T-cell (primary cell): ENCODE data around the gene HIBADH. TPM values are rescaled to one million over a fixed set of nuclear protein-coding genes. Genes with fewer than 3 reads are reported as not detected.

Experiments used
- ATAC-seq, 4 experiments: fragments of 200-7000 bp in 3 of 4; fragments of 150-1000 bp in 1 of 4; cut with Tn5 transposase; replicated peaks in 1 of 4; 1 replicate in 3 of 4; 2 replicates in 1 of 4; pipeline ENCODE4 v1.10.0; 2021; ENCODE audit warnings: moderate library complexity in 3 of 4, mild to moderate bottlenecking in 2 of 4, moderate number of reproducible peaks in 1 of 4
- CTCF ChIA-PET, 2 donors: fragments of 300-600 bp; sonication (Branson Sonifier 250); formaldehyde crosslinking; loops; one replicate each; lab custom pipeline; 2022; ENCODE audit warnings: antibody characterized with exemption in 2 of 2; lab: Charles Lee
- POLR2A ChIA-PET, 2 donors: fragments of 300-600 bp; sonication (Branson Sonifier 250); formaldehyde crosslinking; loops; one replicate each; lab custom pipeline; 2022; ENCODE audit warnings: antibody characterized with exemption in 2 of 2; lab: Charles Lee
- DNase-seq, 35 experiments: peaks; one replicate each; pipeline versions ENCODE4 v3.0.0 to v3.0.0-alpha.2; 2013 to 2023
- H3K27ac ChIP-seq: one replicate; pipeline ENCODE4 v1.5.1; 2013; ENCODE audit warnings: low read length
- H3K27me3 ChIP-seq, 2 experiments: replicated peaks in 1 of 2; 1 replicate in 1 of 2; 2 replicates in 1 of 2; pipeline versions ENCODE4 v1.6.1 to v1.7.0; 2013; ENCODE audit warnings: low read length in 1 of 2, mixed read lengths in 1 of 2; ENCODE audit not compliant: control insufficient read depth in 2 of 2, insufficient read depth in 2 of 2; ENCODE audit errors: extremely low read depth in 1 of 2
- H3K36me3 ChIP-seq, 2 donors: 1 replicate in 1 of 2; 2 replicates in 1 of 2; pipeline versions ENCODE4 v1.6.1 to v1.7.0; 2013; ENCODE audit warnings: low read length in 1 of 2; ENCODE audit not compliant: control insufficient read depth in 2 of 2, insufficient read depth in 1 of 2; ENCODE audit errors: extremely low read depth in 1 of 2
- H3K4me1 ChIP-seq, 2 experiments: 1 replicate in 1 of 2; 2 replicates in 1 of 2; pipeline versions ENCODE4 v1.6.1 to v1.7.0; 2013; ENCODE audit warnings: low read length in 2 of 2, mixed read lengths in 1 of 2; ENCODE audit not compliant: insufficient read depth in 2 of 2, control insufficient read depth in 1 of 2; ENCODE audit errors: extremely low read depth in 1 of 2
- H3K4me3 ChIP-seq, 2 donors: 1 replicate in 1 of 2; 2 replicates in 1 of 2; pipeline versions ENCODE4 v1.5.1 to v1.7.0; 2013; ENCODE audit warnings: mild to moderate bottlenecking in 2 of 2, low read length in 1 of 2, moderate library complexity in 1 of 2; ENCODE audit not compliant: control insufficient read depth in 1 of 2; ENCODE audit errors: extremely low read depth in 1 of 2
- H3K9me3 ChIP-seq: 2 replicates; pipeline ENCODE4 v1.7.0; 2013
- H3K27ac Mint-ChIP-seq, 2 donors: one replicate each; pipeline ENCODE4 v1.8.0; 2020 to 2021; ENCODE audit warnings: mild to moderate bottlenecking in 2 of 2, mixed read lengths in 2 of 2
- H3K27me3 Mint-ChIP-seq, 2 donors: one replicate each; pipeline ENCODE4 v1.8.0; 2021 to 2022; ENCODE audit warnings: mixed read lengths in 2 of 2
- H3K36me3 Mint-ChIP-seq: one replicate; pipeline ENCODE4 v1.8.0; 2021; ENCODE audit warnings: mixed read lengths
- H3K4me1 Mint-ChIP-seq, 3 donors: one replicate each; pipeline ENCODE4 v1.8.0; 2020 to 2022; ENCODE audit warnings: mixed read lengths in 3 of 3, mild to moderate bottlenecking in 1 of 3
- H3K4me3 Mint-ChIP-seq, 3 donors: one replicate each; pipeline ENCODE4 v1.8.0; 2020 to 2022; ENCODE audit warnings: mild to moderate bottlenecking in 3 of 3, mixed read lengths in 3 of 3, moderate library complexity in 3 of 3
- H3K9me3 Mint-ChIP-seq, 3 donors: one replicate each; pipeline ENCODE4 v1.8.0; 2020 to 2022; ENCODE audit warnings: mixed read lengths in 3 of 3
- WGBS: methylation state at CpG from one replicate; pipeline ENCODE4 v1.1.5; 2013; ENCODE audit warnings: missing lambda C conversion rate; ENCODE audit not compliant: insufficient coverage; 5-methylcytosine and 5-hydroxymethylcytosine counted together
- total RNA-seq, 35 experiments: library from RNA in 6 of 35; stranded (reverse) in 6 of 35; fragments of 120-200 nt in 1 of 35; gene quantifications; one replicate each; pipeline versions ENCODE4 v1.2.1 to v1.2.4 and lab custom pipeline; 2013 to 2026

Gene HIBADH
- total RNA-seq (10 to 100 TPM in 4 of 5 donors, 1 to 10 TPM in 1; 9.8 to 12.5 (median 12.0) TPM), total RNA-seq (lab: John Stamatoyannopoulos, UW) (8.2 to 25.9 (median 18.7) reads per million in 29 experiments)
- 20.8 TPM for total RNA-seq (2013)

DNA sequence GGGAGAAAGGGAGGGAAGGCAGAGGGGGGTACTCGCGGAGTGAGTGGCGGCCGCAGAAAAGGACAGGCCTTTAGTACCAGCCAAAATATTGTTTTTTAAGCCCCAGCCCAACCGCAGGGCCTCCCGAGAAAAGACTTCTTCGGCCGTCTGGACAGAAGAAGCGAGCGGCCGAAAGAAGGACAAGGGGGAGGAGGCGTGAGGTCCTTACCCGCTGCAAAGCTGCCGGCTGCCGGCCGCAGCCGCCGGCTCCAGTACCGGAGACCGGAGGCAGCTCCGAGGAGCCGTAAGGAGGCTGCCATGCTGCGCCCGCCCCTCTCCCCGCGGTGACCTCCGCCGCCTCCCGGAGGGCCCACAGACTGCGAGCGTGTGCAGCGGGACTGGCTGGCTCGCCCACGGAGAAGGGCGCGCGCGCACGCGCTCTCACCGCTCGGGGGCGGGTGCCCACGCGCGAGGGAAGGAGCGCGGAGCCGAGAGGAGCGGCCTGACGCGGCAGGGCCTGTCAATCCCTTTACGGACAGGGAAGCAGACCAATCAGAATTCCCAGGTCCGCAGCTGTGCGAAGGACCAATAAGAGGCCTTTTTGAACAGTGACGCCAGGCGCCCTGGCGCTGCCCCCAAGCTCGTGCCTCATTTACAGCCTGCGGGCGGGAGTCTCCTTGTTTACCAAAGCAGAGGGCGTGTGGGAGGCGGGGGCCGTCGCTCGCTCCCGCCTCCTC, at the start of gene HIBADH:
Gene HIBADH (minus strand): TSS at position 394 of the 716 bp plus-strand sequence. CDS start 95 bp downstream, at position 299.
- H3K27ac ChIP-seq: peak within 1 kb of the TSS; percentile 79
- Mint-ChIP-seq H3K27ac (peak within 1 kb of the TSS; percentile 84 to 93), H3K4me1 (peaks cover 11 to 26% (median 20%) of the 10 kb centered on the region in 3 donors), H3K4me3 (peak within 1 kb of the TSS; percentile 81 to 85 (median 83)), H3K9me3 (no peaks in the 10 kb centered on the region), H3K36me3 (no peaks in the 10 kb centered on the region), H3K27me3 (no peaks in the 10 kb centered on the region)
- WGBS: under 1% methylated on average over 55 of the region's 67 CpGs
- H3K9me3 ChIP-seq: no peaks in the 10 kb centered on the region
- peak; percentile 96 to 98 (median 96) for ATAC-seq
- H3K36me3 ChIP-seq: no peaks in the 10 kb centered on the region
- peak; percentile 86 to 99 (median 96) for DNase-seq
- peak within 1 kb of the TSS; percentile 89 to 95 for H3K4me3 ChIP-seq
- no peaks in the 10 kb centered on the region for H3K27me3 ChIP-seq
- POLR2A ChIA-PET: interaction anchor here in 1 of 2 donors (0.5 to 1.2 kb wide), 3 partner anchors 8 to 981 kb away, joined by 4 to 11 read pairs (median 5); no protein-coding TSS in a partner anchor
- H3K4me1 ChIP-seq: peaks cover 11 to 16% of the 10 kb centered on the region in 2 experiments
- CTCF ChIA-PET: interaction anchor here in 1 of 2 donors (1.0 to 1.6 kb wide), 4 partner anchors 21 to 82 kb away, joined by 3 to 5 read pairs (median 4); no protein-coding TSS in a partner anchor

DNA sequence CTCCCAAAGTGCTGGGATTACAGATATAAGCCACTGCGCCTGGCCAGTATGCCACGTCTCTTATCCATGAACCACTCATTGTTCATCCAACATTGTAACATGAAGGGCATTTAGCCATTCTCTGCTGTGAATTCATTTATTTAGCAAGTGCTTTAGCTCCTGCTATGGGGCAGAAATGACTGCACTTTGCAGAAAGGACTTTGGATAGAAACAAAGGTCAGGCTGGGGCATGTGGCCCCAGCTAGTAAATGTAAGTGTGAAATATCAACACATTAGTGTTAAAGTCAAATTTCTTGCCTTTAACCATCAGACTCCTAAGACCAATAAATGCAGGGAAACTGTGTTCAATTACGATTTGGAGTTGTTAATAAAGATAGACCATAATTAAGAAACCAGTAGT, 49.5 kb upstream of the HIBADH start:
- H3K36me3 ChIP-seq: no peaks in the 10 kb centered on the region
- no peak for DNase-seq
- WGBS: 93% methylated on average over 2 of the region's 3 CpGs
- POLR2A ChIA-PET: no interaction called here
- CTCF ChIA-PET: interaction anchor here in 1 of 2 donors (0.6 kb wide), 1 partner anchor 51 kb away, joined by 3 read pairs; no protein-coding TSS in a partner anchor
- ATAC-seq: no peak
- Mint-ChIP-seq H3K27me3 (peaks cover 15 to 18% of the 10 kb centered on the region in 2 donors), H3K36me3 (no peaks in the 10 kb centered on the region), H3K4me3 (no peak overlapping the region), H3K9me3 (no peaks in the 10 kb centered on the region), H3K27ac (no peak overlapping the region), H3K4me1 (no peaks in the 10 kb centered on the region)
- H3K4me1 ChIP-seq: no peaks in the 10 kb centered on the region
- H3K9me3 ChIP-seq: no peaks in the 10 kb centered on the region
- H3K4me3 ChIP-seq: no peak overlapping the region
- peaks cover 0 to 4% of the 10 kb centered on the region in 2 experiments for H3K27me3 ChIP-seq
- no peak overlapping the region for H3K27ac ChIP-seq

DNA sequence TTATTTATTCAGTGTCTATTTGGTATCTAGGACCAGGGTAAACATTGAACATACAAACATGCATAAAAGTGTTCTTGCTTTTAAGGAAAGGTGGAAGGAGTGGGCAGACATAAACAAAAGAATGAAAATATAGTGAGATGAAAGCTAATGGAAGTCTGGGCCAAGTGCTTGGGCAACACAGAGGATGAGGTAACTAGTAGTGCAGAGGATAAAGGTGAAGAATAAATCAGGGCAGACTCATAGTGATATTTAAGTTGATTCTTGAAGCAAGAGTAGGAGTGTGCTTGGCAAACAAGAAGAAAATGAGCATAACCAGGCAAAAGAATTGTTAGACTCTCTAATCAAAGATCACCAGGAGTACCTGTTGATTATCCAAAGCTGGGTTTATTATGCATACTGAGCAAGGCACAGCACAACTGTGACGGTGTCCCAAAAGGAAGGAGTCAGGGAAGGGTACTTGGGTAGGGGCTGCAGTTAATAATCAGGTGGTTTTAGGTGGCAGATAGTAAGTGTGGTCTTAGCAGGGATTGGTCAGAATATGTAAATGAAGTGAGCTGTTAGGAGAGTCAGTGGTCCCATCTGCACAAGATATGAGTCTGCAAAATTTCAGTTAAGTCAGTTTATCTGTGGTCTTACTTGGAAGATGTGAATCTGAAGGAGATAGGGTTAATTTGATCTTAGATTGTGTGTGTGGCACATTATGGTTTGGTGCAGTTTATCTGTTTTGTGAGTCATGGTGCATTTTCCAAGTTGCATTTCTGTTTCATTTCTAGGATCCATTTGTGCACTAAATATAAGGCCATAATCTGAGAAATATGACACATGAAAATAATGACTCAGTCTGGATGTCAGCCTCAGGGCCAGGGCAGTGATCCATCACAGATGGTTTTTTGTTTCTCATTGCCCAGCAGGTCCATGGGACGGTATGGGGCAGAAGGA, 46.7 kb upstream of the HIBADH start:
- H3K36me3 Mint-ChIP-seq: no peaks in the 10 kb centered on the region
- ChIA-PET CTCF (no interaction called here), POLR2A (no interaction called here)
- H3K4me3 ChIP-seq: no peak overlapping the region
- H3K27me3 ChIP-seq: no peaks in the 10 kb centered on the region
- H3K27ac Mint-ChIP-seq: no peak overlapping the region
- no peak for ATAC-seq
- no peak overlapping the region for H3K4me3 Mint-ChIP-seq
- H3K27me3 Mint-ChIP-seq: peaks cover 10 to 15% of the 10 kb centered on the region in 2 donors
- no peaks in the 10 kb centered on the region for H3K9me3 Mint-ChIP-seq
- no peaks in the 10 kb centered on the region for H3K36me3 ChIP-seq
- H3K27ac ChIP-seq: no peak overlapping the region
- no peak for DNase-seq
- no peaks in the 10 kb centered on the region for H3K9me3 ChIP-seq
- H3K4me1 ChIP-seq: no peaks in the 10 kb centered on the region
- no peaks in the 10 kb centered on the region for H3K4me1 Mint-ChIP-seq
- WGBS: 89% methylated on average over 2 of the region's 2 CpGs

DNA sequence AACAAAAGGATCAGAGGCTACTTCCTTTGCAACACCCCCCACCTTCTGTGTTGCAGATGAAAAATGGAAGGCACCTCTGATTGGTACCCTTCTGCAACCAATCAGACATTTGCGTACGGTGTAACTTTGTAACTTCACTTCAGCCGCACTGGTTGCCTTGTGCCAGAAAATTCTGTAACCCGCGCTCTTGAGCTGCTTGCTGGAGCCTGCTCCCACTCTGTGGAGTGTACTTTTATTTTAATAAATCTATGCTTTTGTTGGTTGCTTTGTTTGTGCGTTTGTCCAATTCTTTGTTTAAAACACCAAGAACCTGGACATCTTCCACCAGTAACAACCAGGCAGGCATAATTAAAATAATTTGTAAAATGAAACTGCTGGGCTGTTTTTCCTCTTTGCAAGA, 45.8 kb upstream of the HIBADH start:
- ChIA-PET POLR2A (no interaction called here), CTCF (no interaction called here)
- H3K4me1 ChIP-seq: no peaks in the 10 kb centered on the region
- no peaks in the 10 kb centered on the region for H3K9me3 ChIP-seq
- Mint-ChIP-seq H3K27ac (no peak overlapping the region), H3K36me3 (no peaks in the 10 kb centered on the region), H3K4me1 (no peaks in the 10 kb centered on the region), H3K9me3 (no peaks in the 10 kb centered on the region), H3K27me3 (peaks cover 6 to 12% of the 10 kb centered on the region in 2 donors), H3K4me3 (no peak overlapping the region)
- H3K27ac ChIP-seq: no peak overlapping the region
- DNase-seq: no peak
- no peak overlapping the region for H3K4me3 ChIP-seq
- ATAC-seq: no peak
- no peaks in the 10 kb centered on the region for H3K27me3 ChIP-seq
- H3K36me3 ChIP-seq: no peaks in the 10 kb centered on the region
- 97% methylated on average over 3 of the region's 6 CpGs for WGBS

DNA sequence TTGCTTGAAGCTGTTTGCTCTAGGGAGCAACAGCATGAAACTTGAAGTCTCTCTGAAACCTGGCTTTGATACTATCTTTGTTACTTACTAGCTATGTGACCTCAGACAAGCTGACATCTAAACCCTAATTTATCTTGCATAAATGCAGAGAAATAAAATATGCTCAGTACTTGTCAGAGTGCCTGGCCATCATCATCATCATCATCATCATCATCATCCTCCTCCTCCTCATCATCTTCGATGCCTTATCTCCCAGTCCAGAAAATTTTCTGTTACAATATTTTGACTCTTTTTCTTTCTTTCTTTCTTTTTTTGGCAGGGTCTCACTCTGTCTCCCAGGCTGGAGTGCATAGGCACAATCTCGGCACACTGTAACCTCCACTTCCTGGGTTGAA, 42.5 kb upstream of the HIBADH start:
- Mint-ChIP-seq H3K27me3 (peaks cover 19 to 20% of the 10 kb centered on the region in 2 donors), H3K36me3 (no peaks in the 10 kb centered on the region), H3K4me1 (no peaks in the 10 kb centered on the region), H3K9me3 (no peaks in the 10 kb centered on the region), H3K27ac (no peak overlapping the region), H3K4me3 (no peak overlapping the region)
- H3K36me3 ChIP-seq: no peaks in the 10 kb centered on the region
- no peaks in the 10 kb centered on the region for H3K27me3 ChIP-seq
- CTCF ChIA-PET: no interaction called here
- H3K27ac ChIP-seq: no peak overlapping the region
- DNase-seq: no peak
- no peaks in the 10 kb centered on the region for H3K4me1 ChIP-seq
- no peak for ATAC-seq
- no peaks in the 10 kb centered on the region for H3K9me3 ChIP-seq
- 90% methylated on average over 2 of the region's 2 CpGs for WGBS
- POLR2A ChIA-PET: no interaction called here
- H3K4me3 ChIP-seq: no peak overlapping the region
